HG03469 (cell line): ENCODE results near the gene UNC45B.
"Not testable (repeated sequence)": the region's sequence is repeated elsewhere in the genome, so short reads cannot be mapped to it uniquely, and the experiment has no call there.

Experiments
- ATAC-seq: cut with Tn5 transposase; IDR thresholded peaks from one replicate; pipeline ENCODE4 v1.9.1; 2021; ENCODE audit warnings: mild to moderate bottlenecking, moderate library complexity, moderate number of reproducible peaks; ENCODE audit not compliant: unreplicated experiment

Gene UNC45B

GRCh38 chr17:35169835-35170363 lies 22.3 kb downstream of the UNC45B start:
- no peak for ATAC-seq

GRCh38 chr17:35170968-35171771 lies 23.6 kb downstream of the UNC45B start:
- ATAC-seq, result no peak

GRCh38 chr17:35171834-35172233 lies 24.2 kb downstream of the UNC45B start:
- ATAC-seq, result no peak

DNA sequence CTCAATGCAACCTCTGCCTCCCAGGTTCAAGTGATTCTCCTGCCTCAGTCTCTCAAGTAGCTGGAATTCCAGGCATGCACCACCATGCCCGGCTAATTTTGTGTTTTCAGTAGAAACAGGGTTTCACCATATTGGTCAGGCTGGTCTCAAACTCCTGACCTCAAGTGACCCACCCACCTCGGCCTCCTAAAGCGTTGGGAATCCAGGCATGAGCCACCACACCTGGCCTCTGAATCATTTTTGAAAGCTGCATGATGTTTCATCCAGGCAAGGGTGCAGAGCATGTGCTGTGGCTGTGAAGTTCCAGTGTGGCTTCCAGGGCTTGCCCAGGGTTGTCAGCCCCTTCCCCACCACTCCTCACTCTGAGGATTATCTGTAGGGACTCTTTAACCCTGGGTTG lies 24.7 kb downstream of the UNC45B start:
- not testable (repeated sequence) for ATAC-seq

DNA sequence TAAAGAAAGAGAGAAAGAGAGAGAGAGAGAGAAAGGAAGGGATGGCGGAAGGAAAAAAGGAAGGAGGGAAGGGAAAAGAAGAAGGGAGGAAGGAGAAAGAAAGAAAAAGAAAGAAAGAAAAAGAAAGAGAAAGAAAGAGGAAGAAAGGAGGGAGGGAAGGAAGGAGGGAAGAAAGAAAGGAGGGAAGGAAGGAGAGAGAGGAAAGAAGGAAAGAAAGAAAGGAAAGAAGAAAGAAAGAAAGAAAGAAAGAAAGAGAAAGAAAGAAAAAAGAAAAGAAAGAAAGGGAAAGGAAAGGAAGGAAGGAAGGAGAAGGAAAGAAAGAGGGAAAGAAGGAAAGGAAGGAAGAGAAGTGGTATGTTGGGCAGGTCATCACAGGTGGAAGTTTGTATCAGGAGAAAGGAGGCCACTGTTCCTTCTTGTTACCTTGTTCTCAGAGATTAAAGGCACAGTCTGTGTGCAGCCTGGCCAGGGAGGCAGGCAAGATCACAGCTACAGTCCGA lies 27.3 kb downstream of the UNC45B start:
- no peak for ATAC-seq

DNA sequence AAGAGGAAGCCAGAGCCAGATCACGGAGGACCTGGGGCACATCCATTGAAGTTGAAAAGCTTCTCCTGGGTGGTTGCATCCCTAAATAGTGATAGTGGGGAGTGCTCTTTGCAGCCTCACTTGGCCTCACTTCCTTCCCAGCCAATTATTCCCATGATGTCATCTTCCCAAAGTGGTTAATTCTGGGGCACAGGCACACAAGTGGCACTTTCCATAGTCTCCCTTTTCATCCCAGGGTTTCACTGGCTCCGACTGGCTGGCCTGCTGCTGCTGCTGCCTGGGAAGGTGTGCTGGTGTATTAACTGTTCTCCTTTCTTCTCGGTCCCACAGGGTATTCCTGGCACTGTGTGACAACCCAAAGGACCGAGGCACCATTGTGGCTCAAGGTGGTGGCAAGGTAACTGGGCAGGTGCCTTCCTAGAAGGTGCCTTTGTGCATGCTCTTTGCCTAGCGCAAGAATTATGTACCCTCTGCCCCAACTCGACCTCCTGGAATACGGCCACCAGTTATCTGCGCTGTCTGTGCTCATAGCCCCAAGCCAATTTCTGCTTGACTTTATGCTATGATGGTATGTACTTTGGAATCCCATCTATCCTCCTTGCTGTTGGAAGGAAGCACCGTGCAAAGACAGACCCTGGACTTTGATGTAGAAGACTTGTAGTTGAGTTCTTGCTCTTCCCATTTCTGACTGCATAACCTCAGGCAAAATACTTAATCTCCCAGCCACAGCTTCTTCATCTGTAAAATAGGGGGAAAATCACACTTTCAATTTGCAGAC lies 28.2 kb downstream of the UNC45B start:
- no peak for ATAC-seq

GRCh38 chr17:35176897-35177296 lies 29.3 kb downstream of the UNC45B start:
- no peak for ATAC-seq

- ATAC-seq, result not testable (repeated sequence)
These were observed 31.8 kb downstream of the UNC45B start for GRCh38 chr17:35179379-35179778.

GRCh38 chr17:35183332-35183731 lies 35.7 kb downstream of the UNC45B start:
- ATAC-seq, result no peak

DNA sequence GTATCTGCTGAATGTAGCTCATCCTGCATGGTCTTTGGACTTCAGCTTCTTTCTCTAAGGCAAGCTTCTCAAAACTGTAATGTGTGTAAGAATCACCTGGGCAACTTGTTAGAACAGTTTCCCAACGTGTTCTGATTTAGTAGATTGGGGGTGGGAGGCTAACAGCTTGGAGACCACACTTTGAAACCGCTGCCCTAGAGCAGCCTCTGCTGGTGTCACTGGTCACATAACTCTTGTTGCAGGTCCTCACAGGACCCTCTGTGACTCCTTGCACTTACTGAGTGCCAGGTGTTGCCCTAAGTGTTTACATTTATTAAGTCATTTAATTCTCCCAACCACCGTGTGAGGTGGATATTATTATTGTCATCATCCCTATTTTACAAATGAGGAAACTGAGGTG lies 36.7 kb downstream of the UNC45B start:
- ATAC-seq, result no peak

- ATAC-seq, result no peak
These were observed 38.2 kb downstream of the UNC45B start for GRCh38 chr17:35185849-35186248.

GRCh38 chr17:35187481-35187880 lies 39.9 kb downstream of the UNC45B start:
- ATAC-seq, result no peak

DNA sequence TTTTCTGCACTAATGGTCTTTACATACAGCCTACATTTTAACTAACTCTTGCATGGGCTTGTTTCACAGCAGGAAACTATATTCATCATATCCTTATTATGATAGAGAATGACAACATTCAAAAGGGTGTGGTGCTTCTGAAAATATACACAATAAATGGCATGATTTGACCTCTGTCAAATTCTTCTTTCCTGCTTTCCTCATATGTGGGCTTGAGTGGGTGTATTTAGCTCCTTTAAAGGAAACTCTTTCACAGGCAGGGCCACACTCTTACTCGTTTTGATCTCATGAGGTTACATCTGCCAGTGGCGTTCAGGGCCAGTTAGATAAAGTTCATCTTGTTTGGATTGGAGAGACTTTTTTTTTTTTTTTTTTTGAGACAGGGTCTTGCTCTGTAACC lies 40.5 kb downstream of the UNC45B start:
- no peak for ATAC-seq

DNA sequence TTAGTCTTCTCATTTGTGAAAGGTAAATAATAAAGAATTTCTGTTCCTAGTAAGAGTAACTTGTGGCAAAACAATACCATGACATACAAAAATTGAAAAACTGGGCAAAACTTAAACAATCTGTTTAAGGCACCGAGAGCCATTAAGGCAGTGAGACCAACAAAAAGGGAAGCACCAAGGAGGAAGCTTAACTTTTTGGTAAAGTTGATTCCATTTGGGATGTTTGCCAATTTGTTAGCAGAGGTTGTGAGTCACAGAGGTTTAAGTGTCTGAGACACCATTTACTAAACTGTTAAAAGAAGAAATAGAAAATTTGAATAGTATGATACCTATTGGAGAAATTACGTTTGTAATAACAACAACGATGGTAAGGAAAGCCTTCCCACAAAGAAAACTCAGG lies 41.7 kb downstream of the UNC45B start:
- no peak for ATAC-seq

- no peak for ATAC-seq
These were observed 43.5 kb downstream of the UNC45B start for GRCh38 chr17:35191001-35191695.

- ATAC-seq, result no peak
These were observed 45.1 kb downstream of the UNC45B start for GRCh38 chr17:35192708-35193107.

GRCh38 chr17:35194001-35194400 lies 46.4 kb downstream of the UNC45B start, which contains the start of gene SLC35G3:
TSS of gene SLC35G3 (minus strand) at chr17:35194393. CDS start at chr17:35194307, 86 bp downstream.
- ATAC-seq, result not testable (repeated sequence)

GRCh38 chr17:35195062-35195461 lies 47.4 kb downstream of the UNC45B start:
- ATAC-seq, result not testable (repeated sequence)

- ATAC-seq, result not testable (repeated sequence)
These were observed 55.0 kb downstream of the UNC45B start for GRCh38 chr17:35202582-35202981.

GRCh38 chr17:35210741-35211140 lies 63.1 kb downstream of the UNC45B start:
- ATAC-seq, result no peak

- ATAC-seq, result no peak
These were observed 65.1 kb downstream of the UNC45B start for GRCh38 chr17:35212668-35213067.
